Nasal cavity respiratory epithelium epithelial cell of viscerocranial mucosa (primary cell): Measurements from ENCODE around the gene CYREN. TPM values are rescaled to one million over a fixed set of nuclear protein-coding genes. Genes with fewer than 3 reads are reported as not detected.

ENCODE experiments used
- total RNA-seq: library from RNA; depleted of rRNA; stranded (reverse); fragments of >200 nt; gene quantifications from 2 replicates; pipeline ENCODE4 v1.2.3, GENCODE V29; 2014

CYREN gene
- total RNA-seq, result 52.6 and 75.1 TPM in 2 replicates

GRCh38 chr7:135170274-135170997 lies at the start of gene CYREN:
CYREN (minus strand) TSS chr7:135170707; CDS start chr7:135168922, 1,785 bp downstream.

GRCh38 chr7:135211179-135211945 lies 40.9 kb upstream of the CYREN start, which contains the start of gene WDR91:
WDR91 (minus strand) TSS chr7:135211526; CDS start chr7:135211502, 24 bp downstream.

DNA sequence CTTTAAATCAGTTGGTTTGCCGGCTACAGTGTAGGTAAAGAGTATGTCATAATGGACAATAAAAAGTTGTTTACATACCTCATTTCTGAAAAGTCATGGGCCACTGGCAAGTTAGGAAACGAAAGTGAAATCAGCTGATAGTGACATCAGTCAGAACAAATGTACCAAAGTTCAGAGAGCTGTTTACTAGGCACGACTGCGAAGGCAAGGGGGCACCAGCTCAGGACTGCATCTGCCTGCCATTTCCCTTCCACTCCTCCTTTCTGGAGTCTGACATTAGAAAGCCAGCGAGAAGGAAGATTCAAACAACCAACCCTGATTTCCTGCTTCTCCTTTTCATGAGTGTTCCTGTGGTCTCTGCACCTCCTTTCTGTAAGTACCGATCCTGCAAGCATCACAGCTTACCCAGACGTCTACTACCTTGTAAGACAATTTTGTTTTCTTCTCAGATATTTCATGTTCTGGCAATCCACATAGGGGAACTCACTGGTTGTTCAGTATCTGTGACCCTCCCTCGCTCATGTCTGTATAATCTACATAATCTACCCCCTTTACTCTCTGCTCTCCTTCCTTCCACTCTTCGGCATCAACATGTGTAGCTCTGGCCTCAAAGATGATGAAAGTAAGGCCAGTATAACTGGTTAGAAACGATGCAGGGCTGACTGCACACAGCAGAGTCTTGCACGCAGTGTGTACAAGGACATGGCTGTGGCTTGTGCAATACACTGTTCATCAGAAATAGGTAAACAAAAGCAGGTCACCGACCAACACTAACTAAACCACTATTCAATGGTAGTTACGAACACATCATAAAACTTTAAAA lies 22.4 kb downstream of the CYREN start, which contains the start of gene TMEM140:
Gene TMEM140, plus strand, starts transcription at position 174 of the 823 bp plus-strand sequence. CDS start 16,370 bp downstream, outside the sequence.

Other genes with a start within 250 kb of the CYREN start
- 1.00 and 1.0 TPM in 2 replicates for gene AGBL3, start 184.2 kb downstream of the CYREN start, total RNA-seq
- under 0.01 and 1.8 TPM in 2 replicates for gene TMEM140, start 22.6 kb downstream of the CYREN start, total RNA-seq
- 16.1 and 21.3 TPM in 2 replicates for gene WDR91, start 40.8 kb upstream of the CYREN start, total RNA-seq
- gene STRA8, start 63.1 kb upstream of the CYREN start, total RNA-seq, result not detected in 2 replicates